ENCODE data around the gene RRP1B. TPM values are rescaled to one million over a fixed set of nuclear protein-coding genes. Genes with fewer than 3 reads are reported as not detected.
"Not testable (repeated sequence)": the region's sequence is repeated elsewhere in the genome, so short reads cannot be mapped to it uniquely, and the experiment has no call there.

The RRP1B gene
- total and polyA plus RNA-seq, 2 experiments from 2014 or later, result 13.6 to 15.0 TPM

DNA sequence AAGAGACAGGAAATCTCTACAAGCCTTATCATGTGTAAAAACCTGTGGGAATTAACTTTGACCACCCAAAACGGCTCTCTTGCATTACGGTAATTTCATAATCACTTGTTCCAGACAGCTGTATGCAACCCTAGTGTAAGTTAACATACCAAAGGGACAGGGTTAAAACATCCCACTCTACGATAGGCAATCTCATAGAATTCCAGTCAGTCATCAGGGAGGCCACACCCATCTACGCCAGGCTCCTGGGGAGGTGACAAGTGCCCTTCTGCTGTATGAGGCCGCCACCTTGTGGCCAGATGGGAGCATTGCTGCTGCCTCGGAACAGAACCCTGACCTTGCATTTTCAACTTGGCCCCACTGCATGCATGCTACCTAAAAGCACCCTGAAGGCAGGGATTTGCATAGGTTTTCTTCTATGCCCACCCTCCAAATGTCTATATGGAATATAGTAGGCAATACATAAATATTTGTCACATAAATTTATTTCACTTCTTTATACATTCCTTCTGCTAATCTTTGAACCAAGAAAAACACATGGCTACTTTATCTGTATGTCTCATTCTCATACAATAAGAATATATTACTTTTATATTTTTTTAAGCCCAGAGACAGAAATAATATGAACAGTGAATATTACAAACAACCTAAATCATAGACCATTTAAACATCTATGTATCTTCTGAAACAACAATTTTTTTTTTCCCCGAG lies 12.7 kb upstream of the RRP1B start:
- no peaks in the 10 kb centered on the region for H3K36me3 ChIP-seq (ENCODE audit: low read depth)
- no peak overlapping the region for H3K4me3 ChIP-seq
- peaks cover 15% of the 10 kb centered on the region for H3F3A ChIP-seq (ENCODE audit: insufficient read depth)
- peak; percentile 93 for DNase-seq
- no peaks in the 10 kb centered on the region for H3K79me2 ChIP-seq (ENCODE audit: insufficient read depth)
- peak overlapping the region; percentile 64 for H3K4me2 ChIP-seq (ENCODE audit: unreplicated experiment)
- H3K27me3 ChIP-seq (replicated peaks; ENCODE audit: insufficient read depth), result no peaks in the 10 kb centered on the region
- TF ChIP-seq EZH2 (IDR thresholded peaks at IDR 0.05; ENCODE audit: insufficient read depth, poor library complexity, severe bottlenecking) (no peak), EZH2phosphoT487 (IDR thresholded peaks at IDR 0.05; ENCODE audit: insufficient read depth, low read depth) (no peak)
- H4K20me1 ChIP-seq (ENCODE audit: insufficient read depth), result no peaks in the 10 kb centered on the region
- no peaks in the 10 kb centered on the region for H3K9me3 ChIP-seq (ENCODE audit: low read depth)
- in situ Hi-C loops (cut with MboI), result loop anchor here (10.0 kb wide), 1 partner anchor 332 kb away; no protein-coding TSS in a partner anchor
- peak overlapping the region; percentile 32 for H3K9ac ChIP-seq
- 23% methylated on average over 7 of the region's 7 CpGs for WGBS, 2 experiments (ENCODE audit: low coverage in 1 of 2, low lambda C conversion rate in 2 of 2, missing lambda C conversion rate in 2 of 2)
- H3K27ac ChIP-seq, result peak overlapping the region; percentile 22; the same call in 1 of the 2 replicates
- H3K9me2 ChIP-seq (ENCODE audit: insufficient read depth), result no peaks in the 10 kb centered on the region
- H2AFZ ChIP-seq, result no peak overlapping the region
- peaks cover 23% of the 10 kb centered on the region for H3K4me1 ChIP-seq (ENCODE audit: insufficient read depth)

GRCh38 chr21:43648171-43648570 lies 11.2 kb upstream of the RRP1B start:
- in situ Hi-C loops (cut with MboI), result loop anchor here (10.0 kb wide), 1 partner anchor 333 kb away; no protein-coding TSS in a partner anchor

DNA sequence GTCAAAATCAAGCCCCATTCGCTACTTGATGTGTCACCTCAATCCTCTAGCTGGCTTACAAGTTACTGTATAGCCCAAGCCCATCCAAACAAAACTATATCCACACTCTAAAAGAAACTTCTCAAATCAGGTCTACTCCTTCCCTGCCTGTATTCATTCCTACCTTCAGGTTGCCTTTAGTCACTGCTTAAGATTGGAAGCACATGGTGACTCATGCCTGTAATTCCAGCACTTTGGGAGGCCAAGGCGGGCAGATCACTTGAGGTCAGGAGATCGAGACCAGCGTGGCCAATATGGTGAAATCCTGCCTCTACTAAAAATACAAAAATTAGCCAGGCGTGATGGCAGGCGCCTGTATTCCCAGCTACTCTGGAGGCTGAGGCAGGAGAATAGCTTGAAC lies 7.4 kb upstream of the RRP1B start:
- DNase-seq; H3K36me3 ChIP-seq (ENCODE audit: low read depth); H3K4me1 ChIP-seq (ENCODE audit: insufficient read depth); H3K4me2 ChIP-seq (ENCODE audit: unreplicated experiment); H3K79me2 ChIP-seq (ENCODE audit: insufficient read depth); H3K9me3 ChIP-seq (ENCODE audit: low read depth); H3K9ac ChIP-seq; H2AFZ ChIP-seq; H3K27me3 ChIP-seq (replicated peaks; ENCODE audit: insufficient read depth); H3K27ac ChIP-seq; H3K4me3 ChIP-seq; H3K9me2 ChIP-seq (ENCODE audit: insufficient read depth); H3F3A ChIP-seq (ENCODE audit: insufficient read depth); in situ Hi-C loops (cut with MboI); H4K20me1 ChIP-seq (ENCODE audit: insufficient read depth): not testable (repeated sequence)
- 90% methylated on average over 6 of the region's 6 CpGs for WGBS, 2 experiments (ENCODE audit: low coverage in 1 of 2, low lambda C conversion rate in 2 of 2, missing lambda C conversion rate in 2 of 2)

More at GRCh38 chr21:43648171-43648570, 11.2 kb upstream of the RRP1B start:
- no peaks in the 10 kb centered on the region for H4K20me1 ChIP-seq (ENCODE audit: insufficient read depth)
- peaks cover 15% of the 10 kb centered on the region for H3F3A ChIP-seq (ENCODE audit: insufficient read depth)
- H3K9ac ChIP-seq, result no peak overlapping the region
- WGBS, 2 experiments (ENCODE audit: low coverage in 1 of 2, low lambda C conversion rate in 2 of 2, missing lambda C conversion rate in 2 of 2), result 72 to 76% methylated on average over 9 of the region's 9 CpGs
- H3K4me2 ChIP-seq (ENCODE audit: unreplicated experiment), result no peak overlapping the region
- no peak for TF ChIP-seq EZH2 (IDR thresholded peaks at IDR 0.05; ENCODE audit: insufficient read depth, poor library complexity, severe bottlenecking)
- no peak for TF ChIP-seq EZH2phosphoT487 (IDR thresholded peaks at IDR 0.05; ENCODE audit: insufficient read depth, low read depth)
- H3K27ac ChIP-seq, result no peak overlapping the region
- H3K79me2 ChIP-seq (ENCODE audit: insufficient read depth), result no peaks in the 10 kb centered on the region
- H3K4me1 ChIP-seq (ENCODE audit: insufficient read depth), result peaks cover 23% of the 10 kb centered on the region
- H3K4me3 ChIP-seq, result no peak overlapping the region
- no peaks in the 10 kb centered on the region for H3K27me3 ChIP-seq (replicated peaks; ENCODE audit: insufficient read depth)
- no peaks in the 10 kb centered on the region for H3K9me2 ChIP-seq (ENCODE audit: insufficient read depth)
- H2AFZ ChIP-seq, result no peak overlapping the region
- H3K36me3 ChIP-seq (ENCODE audit: low read depth), result no peaks in the 10 kb centered on the region
- H3K9me3 ChIP-seq (ENCODE audit: low read depth), result no peaks in the 10 kb centered on the region
- DNase-seq, result no peak

- WGBS, 2 experiments (ENCODE audit: low coverage in 1 of 2, low lambda C conversion rate in 2 of 2, missing lambda C conversion rate in 2 of 2), result 89 to 90% methylated on average over 5 to 6 of the region's 6 CpGs
- Histone ChIP-seq H3K79me2 (ENCODE audit: insufficient read depth) (no peaks in the 10 kb centered on the region), H3K4me3 (no peak overlapping the region), H3K4me1 (ENCODE audit: insufficient read depth) (0 out of 2 replicates have a peak, but pooled peaks cover 7% of the 10 kb centered on the region), H2AFZ (no peak overlapping the region), H3K27ac (no peak overlapping the region), H3K27me3 (replicated peaks; ENCODE audit: insufficient read depth) (no peaks in the 10 kb centered on the region), H3F3A (ENCODE audit: insufficient read depth) (peaks cover 8% of the 10 kb centered on the region), H3K9me2 (ENCODE audit: insufficient read depth) (no peaks in the 10 kb centered on the region), H3K9me3 (ENCODE audit: low read depth) (no peaks in the 10 kb centered on the region), H3K4me2 (ENCODE audit: unreplicated experiment) (no peak overlapping the region), H4K20me1 (ENCODE audit: insufficient read depth) (no peaks in the 10 kb centered on the region), H3K36me3 (ENCODE audit: low read depth) (no peaks in the 10 kb centered on the region), H3K9ac (no peak overlapping the region)
- TF ChIP-seq EZH2phosphoT487 (IDR thresholded peaks at IDR 0.05; ENCODE audit: insufficient read depth, low read depth) (no peak), EZH2 (IDR thresholded peaks at IDR 0.05; ENCODE audit: insufficient read depth, poor library complexity, severe bottlenecking) (no peak)
- in situ Hi-C loops (cut with MboI), result no loop called here
- DNase-seq, result no peak
These were observed 6.7 kb upstream of the RRP1B start for GRCh38 chr21:43652616-43653015.
